ENCODE results near the gene RGS9BP. TPM values are rescaled to one million over a fixed set of nuclear protein-coding genes. Genes with fewer than 3 reads are reported as not detected.

Gene RGS9BP
- total RNA-seq, 1 donor from 2014 or later: 0.79 TPM

- no peak for DNase-seq (ENCODE audit: low read depth)
- no peak for TF ChIP-seq CTCF (IDR thresholded peaks at IDR 0.05; ENCODE audit: insufficient read depth, low read length, poor library complexity, severe bottlenecking)
- Histone ChIP-seq H3K36me3 (ENCODE audit: control insufficient read depth, insufficient read depth, low read length) (no peaks in the 10 kb centered on the region), H3K4me3 (ENCODE audit: low read depth, low read length) (no peak overlapping the region), H3K27me3 (ENCODE audit: control insufficient read depth, insufficient read depth, low read length) (peaks cover 24% of the 10 kb centered on the region)
These were observed 2.0 kb downstream of the RGS9BP start for GRCh38 chr19:32677657-32678056.

DNA sequence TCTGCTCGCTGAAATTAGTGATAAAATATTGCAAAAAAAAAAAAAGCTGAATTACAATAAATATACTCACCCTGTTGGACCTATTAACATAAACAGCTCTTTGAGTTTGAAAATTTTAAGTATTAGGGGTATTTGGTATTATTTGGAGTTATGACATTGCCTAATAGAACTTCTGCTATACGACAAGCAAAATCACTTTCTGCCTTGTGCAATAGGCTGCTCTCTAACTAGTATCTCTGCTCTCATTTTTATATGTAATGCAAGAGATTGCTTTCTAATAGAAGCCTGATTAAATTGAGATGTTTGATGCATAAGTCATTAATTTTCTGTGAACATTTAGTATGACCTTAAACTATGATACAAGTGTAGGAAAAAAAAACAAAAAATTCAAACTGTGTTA, 5.3 kb downstream of the RGS9BP start:
- DNase-seq (ENCODE audit: low read depth): no peak
- TF ChIP-seq CTCF (IDR thresholded peaks at IDR 0.05; ENCODE audit: insufficient read depth, low read length, poor library complexity, severe bottlenecking): no peak
- peaks cover 19% of the 10 kb centered on the region for H3K27me3 ChIP-seq (ENCODE audit: control insufficient read depth, insufficient read depth, low read length)

DNA sequence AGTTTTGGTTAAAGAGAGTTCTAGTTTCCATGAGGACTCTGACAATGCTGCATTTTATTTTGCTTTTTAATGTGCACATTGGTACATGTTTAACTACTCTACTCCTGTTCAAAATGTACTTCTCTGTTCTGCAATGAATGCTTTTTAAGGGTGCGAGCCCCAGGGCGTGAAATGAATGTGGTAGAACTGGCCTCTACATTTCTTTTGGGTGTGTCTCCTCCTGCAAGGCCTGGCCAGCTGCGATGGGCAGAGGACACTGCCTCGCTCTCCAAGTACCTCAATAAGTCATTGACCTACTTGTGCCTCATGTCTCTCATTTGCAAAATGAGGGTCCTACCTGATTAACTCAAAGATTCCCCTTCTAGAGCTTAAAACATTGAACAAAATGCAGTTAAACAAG, 6.7 kb downstream of the RGS9BP start:
- H3K36me3 ChIP-seq (ENCODE audit: control insufficient read depth, insufficient read depth, low read length): no peaks in the 10 kb centered on the region
- H3K27me3 ChIP-seq (ENCODE audit: control insufficient read depth, insufficient read depth, low read length): peaks cover 5% of the 10 kb centered on the region
- H3K4me3 ChIP-seq (ENCODE audit: low read depth, low read length): no peak overlapping the region
- no peak for TF ChIP-seq CTCF (IDR thresholded peaks at IDR 0.05; ENCODE audit: insufficient read depth, low read length, poor library complexity, severe bottlenecking)
- DNase-seq (ENCODE audit: low read depth): no peak

More for the DNA sequence above, 5.3 kb downstream of the RGS9BP start:
- Histone ChIP-seq H3K36me3 (ENCODE audit: control insufficient read depth, insufficient read depth, low read length) (no peaks in the 10 kb centered on the region), H3K4me3 (ENCODE audit: low read depth, low read length) (no peak overlapping the region)

- Histone ChIP-seq H3K36me3 (ENCODE audit: control insufficient read depth, insufficient read depth, low read length) (no peaks in the 10 kb centered on the region), H3K4me3 (ENCODE audit: low read depth, low read length) (no peak overlapping the region), H3K27me3 (ENCODE audit: control insufficient read depth, insufficient read depth, low read length) (no peaks in the 10 kb centered on the region)
- no peak for DNase-seq (ENCODE audit: low read depth)
- TF ChIP-seq CTCF (IDR thresholded peaks at IDR 0.05; ENCODE audit: insufficient read depth, low read length, poor library complexity, severe bottlenecking): no peak
These were observed 11.3 kb downstream of the RGS9BP start for GRCh38 chr19:32686847-32687475.

- Histone ChIP-seq H3K36me3 (ENCODE audit: control insufficient read depth, insufficient read depth, low read length) (no peaks in the 10 kb centered on the region), H3K4me3 (ENCODE audit: low read depth, low read length) (no peak overlapping the region), H3K27me3 (ENCODE audit: control insufficient read depth, insufficient read depth, low read length) (no peaks in the 10 kb centered on the region)
- no peak for DNase-seq (ENCODE audit: low read depth)
- TF ChIP-seq CTCF (IDR thresholded peaks at IDR 0.05; ENCODE audit: insufficient read depth, low read length, poor library complexity, severe bottlenecking): no peak
These were observed 12.0 kb downstream of the RGS9BP start for GRCh38 chr19:32687681-32688080.

GRCh38 chr19:32688311-32688710, 12.7 kb downstream of the RGS9BP start:
- Histone ChIP-seq H3K27me3 (ENCODE audit: control insufficient read depth, insufficient read depth, low read length) (no peaks in the 10 kb centered on the region), H3K36me3 (ENCODE audit: control insufficient read depth, insufficient read depth, low read length) (peaks cover under 1% of the 10 kb centered on the region), H3K4me3 (ENCODE audit: low read depth, low read length) (no peak overlapping the region)
- no peak for DNase-seq (ENCODE audit: low read depth)
- no peak for TF ChIP-seq CTCF (IDR thresholded peaks at IDR 0.05; ENCODE audit: insufficient read depth, low read length, poor library complexity, severe bottlenecking)
